GM12872 (cell line): ENCODE results near the gene SAMSN1.

ENCODE experiments used
- CTCF ChIP-seq: IDR thresholded peaks from 3 replicates; pipeline ENCODE4 v1.5.1; 2011; ENCODE audit warnings: low read depth, mild to moderate bottlenecking, low read length, moderate library complexity; ENCODE audit not compliant: insufficient read depth

Gene SAMSN1

GRCh38 chr21:14488672-14489204 lies 57.4 kb downstream of the SAMSN1 start:
- TF ChIP-seq CTCF = no peak

- no peak for TF ChIP-seq CTCF
Observed at GRCh38 chr21:14487490-14488432, 58.4 kb downstream of the SAMSN1 start.

- TF ChIP-seq CTCF = no peak
Observed at GRCh38 chr21:14486869-14487268, 59.2 kb downstream of the SAMSN1 start.

- TF ChIP-seq CTCF = no peak
Observed at GRCh38 chr21:14484188-14485009, 61.7 kb downstream of the SAMSN1 start.

- TF ChIP-seq CTCF = no peak
Observed at GRCh38 chr21:14483296-14483695, 62.8 kb downstream of the SAMSN1 start.

GRCh38 chr21:14482165-14482564 lies 64.0 kb downstream of the SAMSN1 start:
- TF ChIP-seq CTCF = no peak

- TF ChIP-seq CTCF = no peak
Observed at GRCh38 chr21:14480411-14481031, 65.6 kb downstream of the SAMSN1 start.
